Lung (tissue), 16 donors: Measurements from ENCODE around the gene GCNT4. TPM values are rescaled to one million over a fixed set of nuclear protein-coding genes. Genes with fewer than 3 reads are reported as not detected.
A peak's percentile ranks its signal among the peaks of the same experiment; 100 is the strongest.
"Not testable (repeated sequence)": the region's sequence is repeated elsewhere in the genome, so short reads cannot be mapped to it uniquely, and the experiment has no call there.

Source experiments
- ATAC-seq: fragments of 200-7000 bp; cut with Tn5 transposase; one replicate; pipeline ENCODE4 v1.9.1; 2020; ENCODE audit warnings: moderate number of reproducible peaks; ENCODE audit not compliant: insufficient read depth, low FRiP score
- DNase-seq, 3 donors: peaks; one replicate each; pipeline ENCODE4 v3.0.0-alpha.2; 2013 to 2017
- H3K27ac ChIP-seq, 2 donors: one replicate each; pipeline ENCODE4 v1.5.1; 2013; ENCODE audit warnings: mild to moderate bottlenecking in 2 of 2, moderate library complexity in 2 of 2, control low read depth in 1 of 2, inconsistent platforms in 1 of 2, low read depth in 1 of 2, low read length in 1 of 2
- H3K27me3 ChIP-seq, 3 donors: one replicate each; pipeline ENCODE4 v1.5.1; 2013; ENCODE audit warnings: low read length in 2 of 3; ENCODE audit not compliant: control insufficient read depth in 3 of 3, insufficient read depth in 3 of 3
- H3K36me3 ChIP-seq, 4 donors: one replicate each; pipeline ENCODE4 v1.5.1; 2013; ENCODE audit warnings: low read length in 4 of 4, mild to moderate bottlenecking in 1 of 4, moderate library complexity in 1 of 4; ENCODE audit not compliant: control insufficient read depth in 4 of 4, insufficient read depth in 4 of 4
- H3K4me1 ChIP-seq, 5 donors: one replicate each; pipeline ENCODE4 v1.5.1; 2013; ENCODE audit warnings: low read length in 5 of 5, mild to moderate bottlenecking in 2 of 5, moderate library complexity in 1 of 5; ENCODE audit not compliant: control insufficient read depth in 5 of 5, insufficient read depth in 5 of 5
- H3K4me3 ChIP-seq: one replicate; pipeline ENCODE4 v1.5.1; 2013; ENCODE audit warnings: mild to moderate bottlenecking, control low read depth, moderate library complexity
- H3K9ac ChIP-seq, 2 donors: one replicate each; pipeline ENCODE4 v1.5.1; 2013; ENCODE audit warnings: low read length in 2 of 2, control low read depth in 1 of 2; ENCODE audit not compliant: insufficient read depth in 1 of 2
- H3K9me3 ChIP-seq, 4 donors: one replicate each; pipeline ENCODE4 v1.5.1; 2013; ENCODE audit warnings: low read length in 3 of 4, mild to moderate bottlenecking in 1 of 4, moderate library complexity in 1 of 4; ENCODE audit not compliant: control insufficient read depth in 4 of 4, insufficient read depth in 3 of 4
- WGBS, 2 donors: extraction: QIAGEN DNeasy Blood & Tissue Kit; methylation state at CpG; one replicate each; pipeline ENCODE4 v1.1.7; 2013; 5-methylcytosine and 5-hydroxymethylcytosine counted together
- long read RNA-seq, 5 donors: transcript quantifications; one replicate each; lab custom pipeline, GENCODE V29; 2026
- polyA plus RNA-seq, 2 donors: library from polyadenylated mRNA; stranded (reverse); fragments of 200-250 nt; gene quantifications; one replicate each; pipeline ENCODE4 v1.2.1, GENCODE V29; 2013
- total RNA-seq, 2 donors: library from RNA; depleted of rRNA in 1 of 2; stranded (reverse); fragments of >200 nt in 1 of 2; gene quantifications; one replicate each; pipeline ENCODE4 v1.2.1, GENCODE V29; 2014 to 2021
- TF ChIP-seq, protein P1 (sequence below): IDR thresholded peaks from 2 replicates; pipeline ENCODE4 v1.5.1; 2012; ENCODE audit warnings: mild to moderate bottlenecking; ENCODE audit errors: control extremely low read depth, extremely low read depth
- donor health status: control.
- donor health status: control.
- donor health status: Bipolar disorder and iron deficiency.
- donor health status: healthy.
- donor health status: DM: yes; HTN: yes; CAD: no.

GCNT4 gene, protein sequence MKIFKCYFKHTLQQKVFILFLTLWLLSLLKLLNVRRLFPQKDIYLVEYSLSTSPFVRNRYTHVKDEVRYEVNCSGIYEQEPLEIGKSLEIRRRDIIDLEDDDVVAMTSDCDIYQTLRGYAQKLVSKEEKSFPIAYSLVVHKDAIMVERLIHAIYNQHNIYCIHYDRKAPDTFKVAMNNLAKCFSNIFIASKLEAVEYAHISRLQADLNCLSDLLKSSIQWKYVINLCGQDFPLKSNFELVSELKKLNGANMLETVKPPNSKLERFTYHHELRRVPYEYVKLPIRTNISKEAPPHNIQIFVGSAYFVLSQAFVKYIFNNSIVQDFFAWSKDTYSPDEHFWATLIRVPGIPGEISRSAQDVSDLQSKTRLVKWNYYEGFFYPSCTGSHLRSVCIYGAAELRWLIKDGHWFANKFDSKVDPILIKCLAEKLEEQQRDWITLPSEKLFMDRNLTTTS
- 1 to 10 TPM; 1.9 to 2.8 TPM for total RNA-seq
- under 1 TPM; 0.54 to 0.55 TPM for polyA plus RNA-seq
- long read RNA-seq, donor 1, full-length matches to known transcripts: 1 of 1 reads
- long read RNA-seq, donor 1, partial matches to known transcripts: 0 of 1 reads
- long read RNA-seq, donor 1, other reads (novel, unspliced or antisense): 0 of 1 reads
- long read RNA-seq, donor 2: 0 reads
- long read RNA-seq, donor 3: 0 reads
- long read RNA-seq, donor 4, full-length matches to known transcripts: 1 of 1 reads
- long read RNA-seq, donor 4, partial matches to known transcripts: 0 of 1 reads
- long read RNA-seq, donor 4, other reads (novel, unspliced or antisense): 0 of 1 reads
- long read RNA-seq, donor 5: 0 reads

DNA sequence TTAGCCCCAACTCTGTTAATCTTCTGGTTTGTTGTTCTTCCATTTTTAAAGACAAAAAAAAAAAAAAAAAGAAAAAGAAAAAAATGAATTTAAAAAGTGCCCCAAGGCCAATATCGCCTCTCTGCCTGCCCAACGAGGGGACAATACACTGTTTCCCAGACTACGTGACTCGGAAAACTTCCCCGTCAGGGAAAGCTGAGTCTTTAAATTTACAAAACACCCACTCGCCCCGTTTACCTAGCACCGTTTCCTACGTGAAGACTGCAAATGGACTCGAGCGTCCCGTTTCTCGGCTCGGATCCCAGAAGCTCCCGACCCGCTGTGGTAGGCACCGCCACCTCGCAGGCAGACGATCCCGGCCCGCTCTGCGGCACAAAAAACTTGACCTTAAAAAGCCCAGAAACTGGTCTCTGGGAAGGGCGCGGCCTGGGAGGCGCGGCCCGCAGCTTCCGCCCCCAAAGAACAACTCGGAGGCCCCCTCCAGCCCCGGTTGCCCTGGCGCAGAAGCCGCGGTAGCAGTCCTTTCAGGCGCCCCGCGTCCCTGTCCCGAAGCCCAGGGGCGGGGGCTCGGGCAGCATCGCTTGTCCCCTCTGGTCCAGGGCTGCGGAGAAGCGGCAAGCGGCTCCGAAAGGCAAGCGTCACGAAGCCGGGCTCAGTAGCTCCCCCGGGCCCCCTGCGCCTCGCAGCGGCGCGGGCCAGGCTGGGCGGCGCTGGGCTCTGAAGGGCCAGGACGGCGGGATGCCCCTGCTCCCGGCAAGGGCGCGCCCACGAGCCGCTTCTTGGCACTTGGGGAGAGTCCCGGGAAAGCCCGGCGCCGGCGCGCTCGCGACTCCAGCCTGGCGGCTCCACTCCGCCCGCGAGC is at the start of gene GCNT4:
TSS of gene GCNT4 (minus strand) at position 367 of the 862 bp plus-strand sequence. CDS start 22,521 bp downstream, outside the sequence.
- WGBS, 2 donors: 1 to 2% methylated on average over 50 to 74 of the region's 74 CpGs
- no peaks in the 10 kb centered on the region for H3K36me3 ChIP-seq
- ATAC-seq (peak; percentile 54), DNase-seq (peak; percentile 59 to 72 (median 66))
- H3K4me1 ChIP-seq: peaks cover 0 to 12% (median 3%) of the 10 kb centered on the region in 5 donors
- peak within 1 kb of the TSS; percentile 90 for H3K4me3 ChIP-seq
- H3K27ac ChIP-seq: peak within 1 kb of the TSS; percentile 61 to 81
- H3K9ac ChIP-seq: peak within 1 kb of the TSS; percentile 21 to 34
- peaks cover 0 to 3% (median 0%) of the 10 kb centered on the region in 4 donors for H3K9me3 ChIP-seq
- peaks cover 0 to 3% (median 0%) of the 10 kb centered on the region in 3 donors for H3K27me3 ChIP-seq
- TF ChIP-seq, protein P1, sequence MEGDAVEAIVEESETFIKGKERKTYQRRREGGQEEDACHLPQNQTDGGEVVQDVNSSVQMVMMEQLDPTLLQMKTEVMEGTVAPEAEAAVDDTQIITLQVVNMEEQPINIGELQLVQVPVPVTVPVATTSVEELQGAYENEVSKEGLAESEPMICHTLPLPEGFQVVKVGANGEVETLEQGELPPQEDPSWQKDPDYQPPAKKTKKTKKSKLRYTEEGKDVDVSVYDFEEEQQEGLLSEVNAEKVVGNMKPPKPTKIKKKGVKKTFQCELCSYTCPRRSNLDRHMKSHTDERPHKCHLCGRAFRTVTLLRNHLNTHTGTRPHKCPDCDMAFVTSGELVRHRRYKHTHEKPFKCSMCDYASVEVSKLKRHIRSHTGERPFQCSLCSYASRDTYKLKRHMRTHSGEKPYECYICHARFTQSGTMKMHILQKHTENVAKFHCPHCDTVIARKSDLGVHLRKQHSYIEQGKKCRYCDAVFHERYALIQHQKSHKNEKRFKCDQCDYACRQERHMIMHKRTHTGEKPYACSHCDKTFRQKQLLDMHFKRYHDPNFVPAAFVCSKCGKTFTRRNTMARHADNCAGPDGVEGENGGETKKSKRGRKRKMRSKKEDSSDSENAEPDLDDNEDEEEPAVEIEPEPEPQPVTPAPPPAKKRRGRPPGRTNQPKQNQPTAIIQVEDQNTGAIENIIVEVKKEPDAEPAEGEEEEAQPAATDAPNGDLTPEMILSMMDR: no peak

DNA sequence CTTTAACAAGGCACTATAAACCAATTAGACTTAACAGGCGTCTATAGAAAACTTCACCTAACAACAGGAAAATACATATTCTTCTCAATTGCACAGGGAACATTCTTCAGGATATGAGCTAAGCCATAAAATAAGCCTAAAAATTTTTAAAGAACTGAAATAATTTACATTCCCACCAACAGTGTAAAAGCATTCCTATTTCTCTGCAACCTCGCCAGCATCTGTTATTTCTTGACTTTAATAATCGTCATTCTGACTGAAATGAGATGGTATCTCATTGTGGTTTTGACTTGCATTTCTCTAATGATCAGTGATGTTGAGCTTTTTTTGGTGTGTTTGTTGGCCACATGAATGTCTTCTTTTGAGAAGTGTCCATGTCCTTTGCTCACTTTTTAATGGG is 43.6 kb upstream of the GCNT4 start:
- not testable (repeated sequence) for H3K4me1 ChIP-seq
- WGBS, 2 donors: 53 to 69% methylated on average over 3 of the region's 3 CpGs

DNA sequence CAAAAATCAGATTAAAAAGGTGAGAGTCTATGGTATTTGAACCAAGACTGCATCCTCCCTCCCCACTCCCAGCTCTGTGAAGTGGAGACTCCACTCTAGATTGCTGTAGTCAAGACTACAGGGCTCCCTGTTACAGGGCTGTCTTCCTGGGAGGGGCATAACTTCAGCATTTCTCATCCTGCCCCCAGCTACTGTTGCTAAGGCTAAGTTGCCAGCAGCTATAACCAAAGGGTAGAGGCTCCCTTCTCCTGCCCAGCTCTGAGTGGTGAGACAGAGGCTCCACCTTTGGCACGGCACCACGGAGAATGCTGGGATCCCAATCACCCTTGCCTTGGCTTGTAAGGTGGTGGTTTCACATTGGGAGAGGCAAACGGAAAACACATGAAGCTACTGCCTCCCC is 39.2 kb upstream of the GCNT4 start:
- no peak for DNase-seq
- H3K27ac ChIP-seq: no peak overlapping the region
- ATAC-seq: no peak
- no peaks in the 10 kb centered on the region for H3K27me3 ChIP-seq
- H3K9ac ChIP-seq: no peak overlapping the region
- no peaks in the 10 kb centered on the region for H3K4me1 ChIP-seq
- TF ChIP-seq, protein P1: no peak
- peaks cover 0 to 3% (median 0%) of the 10 kb centered on the region in 4 donors for H3K9me3 ChIP-seq
- WGBS, 2 donors: 88 to 93% methylated on average over 3 of the region's 3 CpGs
- H3K36me3 ChIP-seq: no peaks in the 10 kb centered on the region
- no peak overlapping the region for H3K4me3 ChIP-seq

More for the DNA sequence above, 43.6 kb upstream of the GCNT4 start:
- H3K27me3 ChIP-seq, H3K36me3 ChIP-seq, H3K4me3 ChIP-seq, H3K9me3 ChIP-seq, ATAC-seq, H3K27ac ChIP-seq, H3K9ac ChIP-seq, DNase-seq: not testable (repeated sequence)
